K562 (cell line): ENCODE results near the gene CDK9. TPM values are rescaled to one million over a fixed set of nuclear protein-coding genes. Genes with fewer than 3 reads are reported as not detected.

Source experiments
- ATAC-seq: fragments of 200-7000 bp; cut with Tn5 transposase; 3 replicates; pipeline ENCODE4 v1.9.1; 2020; ENCODE audit warnings: moderate library complexity
- BruUV-seq: library from RNA; stranded (reverse); fragments of 400-500 nt; replicated peaks from 2 replicates; lab custom pipeline; 2021; lab: Mats Ljungman, UMichigan
- CTCF ChIA-PET: fragments of 300-600 bp; formaldehyde crosslinking; extraction: SDS; loops from one replicate; lab custom pipeline; 2021; ENCODE audit warnings: low intra/inter-chr PET ratio; lab: Yijun Ruan, JAX
- POLR2A ChIA-PET: fragments of 300-600, 350-650 bp; sonication (Branson Sonifier 250); formaldehyde crosslinking; extraction: SDS; loops from one replicate; lab custom pipeline; 2021; ENCODE audit warnings: antibody characterized with exemption, inconsistent platforms; lab: Yijun Ruan, JAX
- DNase-seq, 4 experiments: peaks; one replicate each; pipeline versions ENCODE4 v3.0.0 to v3.0.0-alpha.2; 2011 to 2018; ENCODE audit warnings: low spot score in 3 of 4, mixed read lengths in 3 of 4; ENCODE audit errors: extremely low read depth in 1 of 4
- FAIRE-seq: peaks from 2 replicates; lab custom pipeline; 2011; peaks lifted over from hg19 to GRCh38; lab: Jason Lieb, UNC
- H2AFZ ChIP-seq: 2 replicates; pipeline ENCODE4 v1.6.0; 2011; ENCODE audit warnings: low read depth, low read length, control low read depth, inconsistent platforms
- H3K27ac ChIP-seq: fragments of 200-600 bp; 3 replicates; pipeline ENCODE4 v1.8.0; 2011; ENCODE audit warnings: low read depth, mild to moderate bottlenecking, control low read depth, inconsistent platforms, low read length, moderate library complexity, mixed read lengths; ENCODE audit errors: extremely low read depth
- H3K27me3 ChIP-seq, 2 experiments: fragments of 300-600 bp in 1 of 2; 2 replicates in 1 of 2; 3 replicates in 1 of 2; pipeline versions ENCODE4 v1.6.0 to v1.8.0; 2011; ENCODE audit warnings: inconsistent platforms in 2 of 2, low read length in 2 of 2, mild to moderate bottlenecking in 1 of 2, mixed read lengths in 1 of 2, moderate library complexity in 1 of 2; ENCODE audit not compliant: control insufficient read depth in 2 of 2, insufficient read depth in 2 of 2
- H3K36me3 ChIP-seq: fragments of 300-600 bp; 3 replicates; pipeline ENCODE4 v1.8.0; 2011; ENCODE audit warnings: mild to moderate bottlenecking, low read length, inconsistent platforms; ENCODE audit not compliant: control insufficient read depth, insufficient read depth
- H3K4me1 ChIP-seq, 2 experiments: fragments of 200-600 bp in 1 of 2; replicated peaks in 1 of 2; 2 replicates in 1 of 2; 3 replicates in 1 of 2; pipeline versions ENCODE4 v1.5.1 to v1.8.0; 2011; ENCODE audit warnings: inconsistent platforms in 2 of 2, low read length in 2 of 2, mild to moderate bottlenecking in 1 of 2, mixed read lengths in 1 of 2, moderate library complexity in 1 of 2; ENCODE audit not compliant: control insufficient read depth in 2 of 2, insufficient read depth in 2 of 2
- H3K4me2 ChIP-seq: 2 replicates; pipeline ENCODE4 v1.6.1; 2011; ENCODE audit warnings: low read length, control low read depth, inconsistent platforms, mixed read lengths; ENCODE audit not compliant: insufficient read depth
- H3K4me3 ChIP-seq: fragments of 200-600 bp; sonication (generic), shearing (Covaris generic); 2 replicates; pipeline ENCODE4 v1.5.1; 2016; ENCODE audit warnings: control low read depth, inconsistent platforms
- H3K79me2 ChIP-seq: fragments of 200-600 bp; 3 replicates; pipeline ENCODE4 v1.8.0; 2011; ENCODE audit warnings: low read length, inconsistent platforms; ENCODE audit not compliant: control insufficient read depth, insufficient read depth
- H3K9ac ChIP-seq, 2 experiments: 2 replicates each; pipeline versions ENCODE4 v1.6.0 to v1.6.1; 2011; ENCODE audit warnings: low read depth in 2 of 2, low read length in 2 of 2, control low read depth in 1 of 2, inconsistent platforms in 1 of 2, mild to moderate bottlenecking in 1 of 2, mixed read lengths in 1 of 2; ENCODE audit not compliant: insufficient read depth in 1 of 2
- H3K9me1 ChIP-seq: one replicate; pipeline ENCODE4 v1.6.0; 2011; ENCODE audit warnings: inconsistent platforms, mild to moderate bottlenecking, low read length, moderate library complexity; ENCODE audit not compliant: control insufficient read depth, insufficient read depth
- H3K9me3 ChIP-seq: replicated peaks from 2 replicates; pipeline ENCODE4 v1.5.1; 2011; ENCODE audit warnings: low read depth, low read length, inconsistent platforms; ENCODE audit not compliant: control insufficient read depth, insufficient read depth
- H4K20me1 ChIP-seq: replicated peaks from 2 replicates; pipeline ENCODE4 v1.6.1; 2011; ENCODE audit warnings: low read length, inconsistent platforms, mixed read lengths; ENCODE audit not compliant: control insufficient read depth, insufficient read depth
- CHD7 ChIP-seq: fragments of 200-600 bp; sonication (generic); IDR thresholded peaks from one replicate; pipeline ENCODE4 v1.6.1; 2012; ENCODE audit warnings: mild to moderate bottlenecking, low read depth, low read length, inconsistent platforms
- COPS2 ChIP-seq: fragments of 450-650 bp; conservative IDR thresholded peaks from 2 replicates; pipeline ENCODE4 v1.6.1; 2016; ENCODE audit warnings: mild to moderate bottlenecking, moderate library complexity
- DIDO1 ChIP-seq: fragments of 450-650 bp; IDR thresholded peaks from 2 replicates; pipeline ENCODE4 v1.6.1; 2016; ENCODE audit warnings: low read depth, missing biosample characterization, missing genetic modification characterization
- GATA2 ChIP-seq: sonication (generic); formaldehyde crosslinking; IDR thresholded peaks from 2 replicates; pipeline ENCODE4 v1.4.0; 2020; ENCODE audit warnings: mild to moderate bottlenecking, missing genetic modification reagents
- MAFK ChIP-seq: IDR thresholded peaks from 2 replicates; pipeline ENCODE4 v1.6.1; 2011; ENCODE audit warnings: low read length, improper control_type of control experiment
- NFRKB ChIP-seq: fragments of 450-650 bp; IDR thresholded peaks from 2 replicates; pipeline ENCODE4 v1.6.1; 2016; ENCODE audit warnings: low read depth
- POU5F1 ChIP-seq: fragments of 150-350 bp; IDR thresholded peaks from 2 replicates; pipeline ENCODE4 v1.6.1; 2014; ENCODE audit warnings: borderline replicate concordance, low read length, low read depth, mild to moderate bottlenecking; ENCODE audit not compliant: partially characterized antibody
- RCOR1 ChIP-seq, 2 experiments: IDR thresholded peaks; 2 replicates each; pipeline ENCODE4 v1.6.1; 2012; ENCODE audit warnings: low read depth in 2 of 2, low read length in 2 of 2, borderline replicate concordance in 1 of 2, improper control_type of control experiment in 1 of 2
- TFAP4 ChIP-seq: sonication (generic); formaldehyde crosslinking; IDR thresholded peaks from 2 replicates; pipeline ENCODE4 v1.8.0; 2022; ENCODE audit warnings: missing genetic modification reagents, mild to moderate bottlenecking, moderate library complexity, borderline replicate concordance
- WGBS: fragments of 100-300 bp; shearing (Covaris generic); methylation state at CpG from one replicate; pipeline ENCODE4 v1.1.6; 2016; ENCODE audit warnings: low coverage, mixed read lengths; ENCODE audit not compliant: insufficient coverage; ENCODE audit errors: missing lambda C conversion rate; 5-methylcytosine and 5-hydroxymethylcytosine counted together
- in situ Hi-C: fragments of 300-500 bp; cut with MboI; formaldehyde crosslinking; loops from 4 replicates; pipeline ENCODE4 v1.15.0; 2018; ENCODE audit warnings: inconsistent platforms, mixed read lengths
- intact Hi-C: fragments of 100-400 bp; cut with micrococcal nuclease; formaldehyde crosslinking; loops from 2 replicates; pipeline ENCODE4 v1.14.2; 2022
- polyA plus RNA-seq, 8 experiments: library from polyadenylated mRNA; depleted of rRNA in 4 of 8; stranded (reverse) in 5 of 8; unstranded in 3 of 8; fragments of >200 nt; fragmentation: Nextera tagmentation in 2 of 8; fragmentation: Illumina TruSeq in 1 of 8; extraction: Ambion mirVana in 2 of 8; extraction: Trizol in 1 of 8; gene quantifications; 2 replicates each; pipeline versions ENCODE4 v1.2.1 to v1.2.3, GENCODE V29; 2011 to 2014; ENCODE audit warnings: inconsistent platforms in 1 of 8, missing spikeins in 1 of 8
- total RNA-seq, 7 experiments: library from RNA; depleted of rRNA in 6 of 7; stranded (reverse); fragments of >200 nt in 6 of 7; fragmentation: Illumina TruSeq in 2 of 7; extraction: Trizol in 2 of 7; gene quantifications; 2 replicates each; pipeline versions ENCODE4 v1.2.1 to v1.2.3, GENCODE V29; 2011 to 2021; ENCODE audit warnings: low replicate concordance in 1 of 7

Gene CDK9
- total and polyA plus RNA-seq, 9 of the 15 experiments (the other 6 are each of a cell fraction or from before 2014, with no cell fraction given), result 4.2 to 78.6 (median 33.0) TPM

GRCh38 chr9:127762111-127762676, 23.6 kb upstream of the CDK9 start:
- Histone ChIP-seq H3K36me3 (no peaks in the 10 kb centered on the region), H3K79me2 (no peaks in the 10 kb centered on the region), H3K27me3 (no peaks in the 10 kb centered on the region; a peak in 1 of 5 replicates), H3K4me1 (peaks cover 21 to 33% of the 10 kb centered on the region in 2 experiments), H3K9me3 (no peaks in the 10 kb centered on the region), H4K20me1 (no peaks in the 10 kb centered on the region; the same call in 1 of the 2 replicates), H3K4me2 (peak overlapping the region; percentile 49), H2AFZ (peak overlapping the region; percentile 62), H3K4me3 (no peak overlapping the region), H3K9me1 (peaks cover 3% of the 10 kb centered on the region), H3K9ac (peak overlapping the region in 1 of 2 experiments; percentile 55; a peak in 2 of 4 replicates), H3K27ac (no peak overlapping the region)
- no TSS peak for BruUV-seq
- ATAC-seq (peak; percentile 8; the same call in 1 of the 3 replicates), FAIRE-seq (no peak), DNase-seq (no peak)
- WGBS, result 10% methylated on average over 15 of the region's 16 CpGs
- CTCF ChIA-PET, result no interaction called here
- intact Hi-C loops (no loop called here), in situ Hi-C loops (loop anchor here (25.0 kb wide), 1 partner anchor 600 kb away; the partner anchor contains the start of gene URM1)
- POLR2A ChIA-PET, result interaction anchor here (0.5 to 1.4 kb wide), 5 partner anchors 9 to 145 kb away, joined by 3 to 5 read pairs (median 4); no protein-coding TSS in a partner anchor
- TF ChIP-seq TFAP4 (CRISPR knock-in tag) (peak; percentile 39; the same call in 1 of the 2 replicates), DIDO1 (tag) (no peak), RCOR1 (IDR thresholded peaks at IDR 0.05; ENCODE audit: borderline replicate concordance in 1 of 2, low read depth in 2 of 2, low read length in 2 of 2) (peak in 1 of 2 experiments; percentile 69; a peak in 1 of 4 replicates), POU5F1 (no peak), GATA2 (CRISPR knock-in tag) (0 out of 2 replicates have a peak, but pooled peaks have one; percentile 3), COPS2 (no peak), NFRKB (no peak), CHD7 (no peak), MAFK (no peak)
